HG02970 (cell line): ENCODE data around the gene ACOT6.
"Not testable (repeated sequence)": the region's sequence is repeated elsewhere in the genome, so short reads cannot be mapped to it uniquely, and the experiment has no call there.

ENCODE experiments used
- ATAC-seq: cut with Tn5 transposase; IDR thresholded peaks from one replicate; pipeline ENCODE4 v1.9.1; 2021; ENCODE audit warnings: mild to moderate bottlenecking, moderate library complexity, moderate number of reproducible peaks; ENCODE audit not compliant: unreplicated experiment, low FRiP score

ACOT6 gene

GRCh38 chr14:73594491-73594890, 17.8 kb upstream of the ACOT6 start:
- no peak for ATAC-seq

GRCh38 chr14:73599499-73599898, 12.8 kb upstream of the ACOT6 start:
- no peak for ATAC-seq

GRCh38 chr14:73602994-73603393, 9.3 kb upstream of the ACOT6 start:
- ATAC-seq = no peak

- ATAC-seq = no peak
These were observed 6.0 kb upstream of the ACOT6 start for GRCh38 chr14:73606271-73606670.

GRCh38 chr14:73607241-73607640, 5.1 kb upstream of the ACOT6 start:
- ATAC-seq = no peak

GRCh38 chr14:73610687-73611086, 1.6 kb upstream of the ACOT6 start:
- ATAC-seq = no peak

- no peak for ATAC-seq
These were observed 698 bp downstream of the ACOT6 start for GRCh38 chr14:73613046-73613383.

- no peak for ATAC-seq
These were observed 1.2 kb downstream of the ACOT6 start for GRCh38 chr14:73613419-73613963.

GRCh38 chr14:73616831-73617230, 4.5 kb downstream of the ACOT6 start:
- ATAC-seq = no peak

GRCh38 chr14:73619524-73619923, 7.2 kb downstream of the ACOT6 start:
- no peak for ATAC-seq

GRCh38 chr14:73620268-73620667, 8.0 kb downstream of the ACOT6 start:
- ATAC-seq = no peak

- ATAC-seq = no peak
These were observed 11.3 kb downstream of the ACOT6 start for GRCh38 chr14:73623504-73624054.

GRCh38 chr14:73625706-73626105, 13.4 kb downstream of the ACOT6 start:
- no peak for ATAC-seq

GRCh38 chr14:73627151-73627558, 14.8 kb downstream of the ACOT6 start:
- ATAC-seq = no peak

GRCh38 chr14:73630009-73630780, 17.9 kb downstream of the ACOT6 start:
- no peak for ATAC-seq

GRCh38 chr14:73633116-73634010, 21.0 kb downstream of the ACOT6 start:
- ATAC-seq = no peak

GRCh38 chr14:73634011-73634833, 21.9 kb downstream of the ACOT6 start:
- ATAC-seq = no peak

GRCh38 chr14:73636355-73636754, 24.0 kb downstream of the ACOT6 start:
- ATAC-seq = not testable (repeated sequence)

- ATAC-seq = no peak
These were observed 25.5 kb downstream of the ACOT6 start for GRCh38 chr14:73637830-73638229.

GRCh38 chr14:73640796-73641365, 28.6 kb downstream of the ACOT6 start:
- ATAC-seq = no peak
